Activated naive CD4-positive, alpha-beta T cell (primary cell): Measurements from ENCODE around the gene PGBD5.

Experiments used
- DNase-seq, 4 experiments: peaks; one replicate each; lab custom pipeline; 2025; lab: John Stamatoyannopoulos, UW

PGBD5 gene

DNA sequence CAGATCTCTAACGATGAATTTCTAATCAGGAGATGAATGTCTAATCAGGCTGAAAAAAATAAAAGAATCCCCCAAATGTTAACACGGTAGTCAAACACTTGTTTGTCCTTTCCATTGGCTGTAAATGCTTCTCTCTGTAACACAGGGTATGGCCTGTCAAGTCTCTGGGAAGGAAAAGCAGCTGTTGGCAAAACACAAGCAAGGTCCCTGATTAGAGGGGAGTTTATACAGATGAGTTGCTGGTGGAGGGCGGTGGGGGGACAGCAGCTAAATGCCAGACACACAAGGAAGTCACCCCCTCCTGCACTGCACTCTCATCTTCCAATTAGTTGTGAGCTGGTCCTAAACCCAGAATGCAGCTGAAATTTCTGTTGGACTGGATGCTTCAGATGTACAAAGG is 51.0 kb downstream of the PGBD5 start:
- DNase-seq: no peak

DNA sequence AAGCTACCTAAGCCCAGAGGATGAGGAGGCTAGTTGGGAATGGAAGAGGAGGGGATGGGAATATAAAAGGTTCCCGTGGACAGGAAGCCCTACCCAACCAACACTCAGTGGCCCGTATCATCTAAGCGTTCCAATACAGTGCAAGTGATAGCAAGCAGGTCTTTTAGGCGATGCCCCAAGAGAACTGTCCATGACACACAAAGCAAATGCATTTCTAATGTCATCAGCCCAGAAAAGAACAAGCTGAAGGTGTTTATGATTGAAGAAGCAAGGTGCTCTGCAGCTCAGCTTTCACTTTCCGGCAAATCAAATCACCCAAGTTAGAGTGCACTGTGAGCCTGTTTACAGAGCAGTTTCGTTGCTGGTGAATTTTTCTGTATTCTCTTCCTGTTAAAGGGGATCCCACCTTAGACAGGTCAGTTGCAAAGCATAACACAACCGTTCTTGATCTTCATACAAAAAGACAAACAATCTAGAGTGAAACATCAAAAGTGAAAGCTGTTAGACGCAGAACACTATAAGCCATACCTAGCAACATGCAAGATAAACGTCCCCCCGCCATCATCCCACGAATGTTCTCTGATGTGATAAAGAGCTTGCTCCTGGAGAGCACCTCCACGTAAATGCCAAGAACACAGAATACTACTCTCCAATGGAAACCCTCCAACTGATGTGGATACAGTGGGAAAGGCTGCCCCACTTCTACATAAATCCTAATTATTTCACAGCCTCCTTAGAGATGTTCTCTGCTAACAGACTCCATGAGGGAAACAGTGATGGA is 54.0 kb downstream of the PGBD5 start:
- no peak for DNase-seq

DNA sequence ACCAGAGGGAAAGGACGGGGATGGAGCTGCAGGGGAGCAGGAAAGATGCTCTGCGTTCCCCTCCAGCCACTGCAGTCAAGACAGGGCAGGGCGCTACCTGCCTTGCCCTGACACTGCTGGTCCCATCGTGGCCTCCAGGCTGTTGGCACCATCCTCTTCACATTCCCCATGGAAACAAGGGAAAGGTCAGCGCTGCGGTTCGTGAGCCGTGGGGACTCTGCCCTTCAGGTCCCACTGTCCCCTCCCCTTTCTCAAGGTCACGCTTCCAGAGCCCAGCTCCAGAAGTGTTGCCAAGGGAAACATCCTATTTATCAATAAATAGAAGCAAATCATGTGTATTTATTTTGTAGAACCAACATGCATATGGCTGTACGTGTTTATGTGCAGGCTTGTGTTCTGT is 56.0 kb downstream of the PGBD5 start:
- no peak for DNase-seq

GRCh38 chr1:230368871-230369270 is 57.3 kb downstream of the PGBD5 start:
- DNase-seq: no peak

- DNase-seq: no peak
Observed at GRCh38 chr1:230368363-230368762, 57.8 kb downstream of the PGBD5 start.

DNA sequence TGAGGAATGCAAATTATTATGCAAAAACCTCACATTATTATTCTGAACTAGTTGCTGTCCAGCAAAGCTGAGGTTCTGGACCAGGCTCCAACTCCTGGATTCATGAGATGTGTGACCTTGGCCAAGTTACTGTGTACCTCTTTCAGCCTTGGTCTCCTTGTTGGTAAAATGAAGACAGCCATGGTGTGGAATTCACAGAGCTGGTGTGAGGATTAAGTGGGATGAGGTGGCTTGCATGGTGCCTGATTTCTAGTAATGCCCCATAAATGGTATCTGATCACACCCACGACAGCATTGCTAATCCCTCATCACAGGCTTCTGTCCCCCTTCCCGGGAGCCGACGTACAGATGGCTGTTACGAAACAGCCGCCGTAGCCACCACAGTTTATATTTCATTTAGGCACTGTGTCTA is 59.6 kb downstream of the PGBD5 start:
- DNase-seq: no peak

DNA sequence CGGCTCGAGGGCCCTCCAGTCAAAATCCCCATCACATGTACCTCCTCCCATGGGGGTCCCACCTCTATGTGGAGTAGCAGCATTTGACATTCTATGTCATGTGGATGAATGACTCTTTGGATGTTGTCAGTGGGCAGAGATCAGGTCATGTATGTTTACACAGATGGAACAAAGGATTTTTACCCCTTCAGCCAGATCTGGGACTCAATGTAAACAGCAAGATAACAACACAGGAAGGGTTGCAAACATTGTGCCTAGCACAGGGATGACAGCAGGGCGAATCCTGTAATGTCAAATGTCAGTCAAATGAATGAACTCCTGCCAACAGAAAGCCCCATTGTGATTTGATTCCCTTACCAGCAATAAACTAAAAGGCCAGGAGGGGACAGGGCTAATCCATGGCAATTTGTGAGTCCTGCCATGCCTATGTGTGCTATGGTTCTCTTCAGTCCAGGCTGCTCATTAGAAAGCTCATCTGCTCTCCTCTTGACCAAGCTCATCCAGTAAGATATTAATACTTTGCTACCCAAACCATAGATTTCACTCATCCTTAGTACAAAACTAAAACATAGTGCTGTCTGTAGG is 60.3 kb downstream of the PGBD5 start:
- no peak for DNase-seq

- no peak for DNase-seq
Observed at GRCh38 chr1:230362949-230363348, 63.2 kb downstream of the PGBD5 start.

DNA sequence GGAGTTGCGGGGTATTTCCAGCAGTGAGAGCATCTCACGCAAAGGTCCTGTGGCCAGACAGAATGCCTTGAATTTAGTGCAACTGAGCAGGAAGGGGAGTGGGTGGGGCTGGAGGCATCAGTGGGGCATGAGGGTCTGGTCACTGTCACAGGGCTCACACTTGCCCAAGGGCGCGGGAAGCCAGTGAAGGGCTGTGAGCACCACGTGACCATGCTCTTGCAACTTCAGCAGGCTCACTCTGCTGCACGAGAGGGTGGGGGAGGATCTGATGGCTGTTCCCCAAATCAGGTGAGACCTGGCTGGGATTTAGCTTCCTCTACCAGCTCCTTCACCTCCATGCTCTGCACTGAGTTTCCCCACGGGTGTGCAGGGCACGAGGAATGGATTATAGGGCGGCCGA is 64.2 kb downstream of the PGBD5 start:
- DNase-seq: no peak

DNA sequence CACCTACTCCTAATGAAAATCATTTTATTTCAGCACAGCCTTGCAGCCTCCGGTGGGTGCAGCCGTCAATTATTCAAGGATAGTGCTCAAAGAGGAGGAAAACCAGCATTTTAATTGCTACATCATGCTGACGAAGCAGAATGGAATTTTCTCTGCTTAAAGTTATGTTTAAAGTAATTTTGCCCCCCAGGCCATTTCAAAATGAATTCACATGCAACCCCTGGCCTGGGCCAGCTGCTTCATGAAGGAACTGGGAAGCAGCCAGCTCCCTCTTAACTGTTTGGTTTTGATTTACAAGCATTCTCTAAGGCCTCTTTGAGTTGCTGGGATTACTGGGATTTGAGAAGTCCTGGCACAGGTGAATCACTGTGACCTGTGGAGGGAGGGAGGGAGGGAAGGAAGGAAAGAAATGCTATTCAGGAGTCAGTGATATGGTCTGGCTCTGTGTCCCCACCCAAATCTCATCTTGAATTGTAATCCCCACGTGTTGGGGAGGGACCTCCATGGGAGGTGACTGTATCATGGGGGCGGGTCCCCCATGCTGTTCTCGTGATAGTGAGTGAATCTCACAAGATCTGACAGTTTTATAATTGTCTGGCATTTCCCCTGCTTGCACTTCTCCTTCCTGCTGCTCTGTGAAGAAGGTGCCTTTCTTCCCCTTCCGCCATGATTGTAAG is 66.0 kb downstream of the PGBD5 start:
- DNase-seq: no peak

- no peak for DNase-seq
Observed at GRCh38 chr1:230356869-230357794, 69.0 kb downstream of the PGBD5 start.

- no peak for DNase-seq
Observed at GRCh38 chr1:230356190-230356589, 69.9 kb downstream of the PGBD5 start.

DNA sequence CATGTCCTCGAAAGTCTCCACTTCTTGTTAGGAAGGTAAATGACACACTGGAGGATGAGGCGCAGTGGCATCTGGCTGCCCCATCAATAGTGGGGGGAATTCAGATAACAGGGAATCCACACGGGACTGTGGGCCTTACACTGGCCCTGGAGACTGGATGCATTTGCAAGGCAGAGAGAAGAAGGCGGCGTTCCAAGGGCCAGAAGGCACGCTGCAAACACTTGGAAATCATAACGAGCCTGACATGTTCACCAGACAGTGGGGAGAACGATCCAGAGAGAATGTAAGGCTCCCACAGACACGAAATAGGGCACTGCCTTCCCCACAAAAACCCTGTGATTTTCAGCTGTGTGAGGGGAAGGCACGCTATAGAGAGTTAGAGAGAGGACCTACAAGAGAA is 70.5 kb downstream of the PGBD5 start:
- DNase-seq: no peak

DNA sequence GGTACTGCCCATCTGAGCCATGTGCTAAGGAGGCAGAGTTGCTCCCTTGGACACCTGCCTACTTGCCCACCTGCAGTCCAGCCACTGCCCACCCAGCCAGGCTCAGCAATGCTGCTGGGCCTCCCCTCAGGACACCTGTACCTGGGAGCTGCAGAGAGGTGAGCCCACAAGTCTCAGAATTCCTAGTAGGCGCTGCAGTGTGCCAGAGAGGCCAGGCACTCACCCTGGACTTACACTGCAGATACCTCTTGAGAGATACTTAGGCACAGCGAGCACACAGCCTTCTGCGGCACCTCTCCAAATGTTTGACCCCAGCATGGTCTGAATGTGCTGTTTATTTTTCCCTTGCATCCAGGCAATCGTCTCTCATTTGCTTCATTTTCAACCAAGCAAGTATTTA is 71.0 kb downstream of the PGBD5 start:
- no peak for DNase-seq

GRCh38 chr1:230354005-230354404 is 72.1 kb downstream of the PGBD5 start:
- no peak for DNase-seq

DNA sequence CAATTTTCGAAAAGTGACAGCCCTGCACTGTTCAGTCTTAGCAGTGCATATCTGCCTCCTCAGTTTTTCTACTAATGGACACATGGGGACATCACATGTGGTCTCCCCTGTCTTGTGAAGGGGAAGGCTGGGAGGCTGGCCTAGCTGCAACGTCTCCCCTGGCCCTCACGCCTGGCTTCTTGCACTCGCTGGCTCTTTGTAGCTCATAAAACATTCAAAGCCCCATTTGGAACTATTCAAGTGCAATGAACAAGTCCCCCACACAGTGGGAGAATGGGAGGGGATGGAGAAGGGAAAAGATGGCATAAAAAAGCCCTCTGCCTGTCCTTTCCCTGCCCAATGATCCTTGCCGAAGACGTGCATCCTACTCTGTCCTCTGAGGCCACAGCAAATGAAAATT is 73.6 kb downstream of the PGBD5 start:
- DNase-seq: no peak

- no peak for DNase-seq
Observed at GRCh38 chr1:230351983-230352382, 74.1 kb downstream of the PGBD5 start.

GRCh38 chr1:230351514-230351913 is 74.6 kb downstream of the PGBD5 start:
- DNase-seq: no peak

DNA sequence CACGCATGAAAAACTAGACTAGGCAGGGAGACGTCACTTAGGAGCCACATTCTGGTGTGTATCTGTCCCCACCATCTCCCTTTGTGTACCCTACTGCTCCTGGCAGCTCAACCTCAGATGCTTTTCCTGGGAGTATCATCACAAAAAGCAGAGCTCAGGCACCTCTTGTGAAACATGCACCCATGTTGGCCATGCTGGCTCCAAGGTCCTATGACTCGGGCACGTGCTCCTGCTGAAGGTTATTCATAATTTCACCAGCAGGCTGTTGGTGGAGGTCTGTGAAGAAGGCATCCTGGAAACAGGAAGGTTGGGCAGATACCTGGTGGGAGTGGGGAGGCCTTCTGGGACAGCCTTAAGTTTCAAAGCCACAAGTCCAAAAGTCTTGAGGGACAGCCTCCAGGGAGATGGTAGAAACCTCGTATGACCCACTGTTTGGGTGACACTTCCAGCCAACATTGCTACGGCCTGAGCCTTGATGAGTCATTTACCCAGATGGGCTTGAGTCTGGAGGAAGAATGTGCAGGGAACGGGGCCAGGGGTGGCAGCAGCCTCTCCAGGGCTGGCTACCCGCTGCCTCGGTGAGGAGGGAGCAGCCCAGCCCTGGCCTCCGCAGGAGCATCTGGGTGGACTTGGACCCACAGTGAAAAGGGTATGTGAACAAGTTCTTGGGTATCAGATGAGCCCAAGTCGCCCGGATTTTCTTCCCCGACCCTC is 75.8 kb downstream of the PGBD5 start:
- no peak for DNase-seq

GRCh38 chr1:230349020-230349393 is 77.1 kb downstream of the PGBD5 start:
- no peak for DNase-seq

DNA sequence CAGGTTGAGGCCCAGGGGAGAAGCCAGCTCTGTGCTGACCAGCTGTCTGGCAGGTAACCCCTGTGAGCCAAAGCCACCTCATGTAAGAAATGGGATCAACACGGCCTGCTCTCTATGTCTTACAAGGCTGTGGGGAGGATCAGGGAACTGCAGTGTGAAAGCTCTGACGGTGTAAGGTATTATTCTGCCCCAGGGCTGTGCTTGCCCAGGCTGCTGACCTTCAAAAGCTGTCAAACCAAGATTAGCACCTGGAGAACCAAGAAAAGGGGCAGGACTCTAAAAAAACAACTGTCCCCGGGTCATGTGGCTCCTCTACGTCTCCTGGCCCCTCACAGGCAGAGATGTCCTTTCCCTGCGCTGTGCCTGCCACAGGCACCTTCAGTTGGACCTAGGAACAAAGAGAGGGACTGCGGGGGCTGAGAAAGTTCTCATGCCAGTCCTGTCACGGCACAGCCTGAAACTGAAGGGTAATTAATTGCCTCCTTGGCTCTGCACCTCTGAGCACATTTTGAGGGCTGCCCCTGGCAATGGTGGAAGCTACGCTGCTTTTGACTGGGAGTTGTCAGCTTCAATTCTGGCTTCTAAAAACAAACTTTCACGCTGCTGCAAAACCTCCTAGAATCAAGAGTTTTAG is 77.6 kb downstream of the PGBD5 start:
- DNase-seq: no peak
